Common myeloid progenitor, CD34-positive (primary cell): ENCODE data around the gene CRADD.
"Not testable (repeated sequence)": the region's sequence is repeated elsewhere in the genome, so short reads cannot be mapped to it uniquely, and the experiment has no call there.

ENCODE experiments used
- CTCF ChIA-PET: fragments of 350-600 bp; sonication (Branson Sonifier 250); formaldehyde crosslinking; loops from one replicate; lab custom pipeline; 2021; ENCODE audit warnings: antibody characterized with exemption; lab: Charles Lee
- POLR2A ChIA-PET: fragments of 350-600 bp; sonication (Branson Sonifier 250); formaldehyde crosslinking; loops from one replicate; lab custom pipeline; 2021; ENCODE audit warnings: antibody characterized with exemption; lab: Charles Lee
- DNase-seq, 3 donors: peaks; one replicate each; pipeline versions ENCODE4 v3.0.0 to v3.0.0-alpha.2; 2013
- H3K27ac ChIP-seq, 2 experiments: 1 replicate in 1 of 2; 2 replicates in 1 of 2; pipeline ENCODE4 v1.7.0; 2013; ENCODE audit warnings: inconsistent platforms in 2 of 2, low read length in 2 of 2, mild to moderate bottlenecking in 2 of 2, low read depth in 1 of 2, moderate library complexity in 1 of 2; ENCODE audit not compliant: severe bottlenecking in 2 of 2, insufficient read depth in 1 of 2, poor library complexity in 1 of 2
- H3K27me3 ChIP-seq, 5 experiments: replicated peaks in 2 of 5; 1 replicate in 3 of 5; 2 replicates in 2 of 5; pipeline versions ENCODE4 v1.6.1 to v1.7.0; 2013; ENCODE audit warnings: low read length in 4 of 5, mild to moderate bottlenecking in 2 of 5, moderate library complexity in 2 of 5, inconsistent platforms in 1 of 5; ENCODE audit not compliant: insufficient read depth in 5 of 5, control insufficient read depth in 4 of 5
- H3K36me3 ChIP-seq, 4 experiments: 1 replicate in 2 of 4; 2 replicates in 2 of 4; pipeline versions ENCODE4 v1.6.1 to v1.7.0; 2013; ENCODE audit warnings: low read length in 3 of 4, control low read depth in 1 of 4, mild to moderate bottlenecking in 1 of 4; ENCODE audit not compliant: control insufficient read depth in 4 of 4, insufficient read depth in 4 of 4
- H3K4me1 ChIP-seq, 4 experiments: 1 replicate in 3 of 4; 2 replicates in 1 of 4; pipeline versions ENCODE4 v1.6.1 to v1.7.1; 2013; ENCODE audit warnings: low read length in 3 of 4, mild to moderate bottlenecking in 3 of 4, control low read depth in 1 of 4, inconsistent platforms in 1 of 4, moderate library complexity in 1 of 4; ENCODE audit not compliant: control insufficient read depth in 4 of 4, insufficient read depth in 4 of 4; ENCODE audit errors: control extremely low read depth in 1 of 4
- H3K4me3 ChIP-seq, 7 experiments: 1 replicate in 4 of 7; 2 replicates in 3 of 7; pipeline versions ENCODE4 v1.5.1 to v1.7.0; 2013; ENCODE audit warnings: mild to moderate bottlenecking in 7 of 7, low read length in 6 of 7, moderate library complexity in 6 of 7, inconsistent platforms in 2 of 7, low read depth in 2 of 7, control low read depth in 1 of 7; ENCODE audit not compliant: insufficient read depth in 4 of 7, control insufficient read depth in 1 of 7; ENCODE audit errors: extremely low read depth in 1 of 7
- H3K9me3 ChIP-seq, 5 experiments: 1 replicate in 4 of 5; 2 replicates in 1 of 5; pipeline versions ENCODE4 v1.6.1 to v1.7.1; 2013; ENCODE audit warnings: low read length in 4 of 5, mild to moderate bottlenecking in 2 of 5, inconsistent platforms in 1 of 5, low read depth in 1 of 5, moderate library complexity in 1 of 5; ENCODE audit not compliant: control insufficient read depth in 4 of 5, insufficient read depth in 2 of 5; ENCODE audit errors: control extremely low read depth in 1 of 5
- whole genome bisulfite sequencing: methylation state at CpG from one replicate; pipeline ENCODE4 v1.1.5; 2013; ENCODE audit not compliant: insufficient coverage; 5-methylcytosine and 5-hydroxymethylcytosine counted together

CRADD gene

DNA sequence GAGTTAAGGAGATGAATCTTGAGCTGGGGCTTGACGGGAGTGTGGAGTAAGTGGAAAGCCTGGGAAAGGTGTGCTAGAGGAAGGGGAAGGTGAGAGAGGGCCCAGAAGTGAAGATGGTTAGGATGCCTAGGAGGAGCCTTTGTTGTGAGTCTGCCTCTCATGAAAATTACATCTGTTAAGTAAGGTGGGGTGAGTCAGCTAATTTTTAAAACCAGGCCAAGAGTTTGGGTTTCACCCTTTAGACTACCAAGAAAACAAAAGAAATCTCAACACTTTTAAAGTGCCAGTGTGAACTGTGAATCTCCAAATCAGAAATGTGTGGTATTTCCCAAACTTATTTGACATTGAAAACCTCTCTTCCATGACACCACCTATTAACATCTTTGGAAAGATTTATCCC, 185.2 kb downstream of the CRADD start:
- no peak for DNase-seq
- H3K27me3 ChIP-seq: no peaks in the 10 kb centered on the region
- H3K27ac ChIP-seq: no peak overlapping the region
- 93% methylated on average over 1 of the region's 1 CpG for WGBS
- peaks cover 6 to 26% (median 8%) of the 10 kb centered on the region in 5 experiments for H3K9me3 ChIP-seq
- POLR2A ChIA-PET: no interaction called here
- H3K4me3 ChIP-seq: no peak overlapping the region
- CTCF ChIA-PET: interaction anchor here (1.4 to 1.7 kb wide), 2 partner anchors 16 to 240 kb away, joined by 4 read pairs; no protein-coding TSS in a partner anchor
- H3K36me3 ChIP-seq: no peaks in the 10 kb centered on the region
- H3K4me1 ChIP-seq: no peaks in the 10 kb centered on the region

DNA sequence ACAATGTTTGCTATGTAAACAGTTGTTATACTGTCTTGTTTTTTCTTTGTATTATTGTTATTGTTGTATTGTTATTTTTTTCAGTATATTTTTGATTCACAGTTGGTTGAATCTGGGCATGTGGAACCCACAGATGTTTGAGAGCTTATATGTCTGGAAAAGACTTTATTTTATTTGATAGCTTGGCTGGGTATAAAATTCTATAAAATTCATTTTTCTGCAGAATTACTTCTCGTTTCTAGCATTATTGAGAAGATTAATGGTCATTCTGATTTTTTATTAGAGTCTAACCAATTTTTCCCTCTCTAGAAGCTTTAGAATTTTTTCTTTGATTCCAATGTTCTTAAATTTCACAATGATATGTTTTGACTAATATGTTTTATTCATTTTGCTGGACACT, 188.6 kb downstream of the CRADD start:
- POLR2A ChIA-PET: no interaction called here
- CTCF ChIA-PET: no interaction called here
- no peak overlapping the region for H3K4me3 ChIP-seq
- H3K27ac ChIP-seq: no peak overlapping the region
- H3K36me3 ChIP-seq: no peaks in the 10 kb centered on the region
- no peak for DNase-seq
- H3K9me3 ChIP-seq: peaks cover 13 to 49% (median 17%) of the 10 kb centered on the region in 5 experiments
- H3K27me3 ChIP-seq: no peaks in the 10 kb centered on the region
- no peaks in the 10 kb centered on the region for H3K4me1 ChIP-seq
- no CpG with 5 or more reads among the region's 1 CpG for WGBS

DNA sequence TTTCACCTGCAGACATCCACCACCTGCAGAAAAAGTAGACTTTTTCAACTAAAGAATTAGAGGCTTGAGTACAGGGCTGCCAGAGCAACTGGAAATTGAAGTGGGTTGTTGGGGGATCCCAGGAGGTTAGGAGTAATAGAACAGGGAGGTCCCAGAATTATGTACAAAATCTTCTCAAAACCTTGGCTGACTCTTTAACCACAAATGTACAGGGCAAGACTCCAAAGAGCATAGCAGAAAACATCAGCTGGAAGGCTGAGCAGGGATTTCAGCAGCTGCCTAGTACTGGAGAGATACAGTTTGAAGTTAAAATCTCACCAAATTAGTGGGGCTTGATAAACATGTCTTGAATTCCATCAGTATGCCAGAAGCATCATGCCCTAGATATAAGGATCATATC, 191.6 kb downstream of the CRADD start:
- Histone ChIP-seq H3K36me3 (no peaks in the 10 kb centered on the region), H3K27ac (no peak overlapping the region), H3K4me1 (no peaks in the 10 kb centered on the region), H3K27me3 (no peaks in the 10 kb centered on the region), H3K4me3 (no peak overlapping the region), H3K9me3 (peaks cover 13 to 63% (median 22%) of the 10 kb centered on the region in 5 experiments)
- ChIA-PET POLR2A (no interaction called here), CTCF (interaction anchor here (0.6 kb wide), 1 partner anchor 29 kb away, joined by 3 read pairs; no protein-coding TSS in a partner anchor)
- no peak for DNase-seq

DNA sequence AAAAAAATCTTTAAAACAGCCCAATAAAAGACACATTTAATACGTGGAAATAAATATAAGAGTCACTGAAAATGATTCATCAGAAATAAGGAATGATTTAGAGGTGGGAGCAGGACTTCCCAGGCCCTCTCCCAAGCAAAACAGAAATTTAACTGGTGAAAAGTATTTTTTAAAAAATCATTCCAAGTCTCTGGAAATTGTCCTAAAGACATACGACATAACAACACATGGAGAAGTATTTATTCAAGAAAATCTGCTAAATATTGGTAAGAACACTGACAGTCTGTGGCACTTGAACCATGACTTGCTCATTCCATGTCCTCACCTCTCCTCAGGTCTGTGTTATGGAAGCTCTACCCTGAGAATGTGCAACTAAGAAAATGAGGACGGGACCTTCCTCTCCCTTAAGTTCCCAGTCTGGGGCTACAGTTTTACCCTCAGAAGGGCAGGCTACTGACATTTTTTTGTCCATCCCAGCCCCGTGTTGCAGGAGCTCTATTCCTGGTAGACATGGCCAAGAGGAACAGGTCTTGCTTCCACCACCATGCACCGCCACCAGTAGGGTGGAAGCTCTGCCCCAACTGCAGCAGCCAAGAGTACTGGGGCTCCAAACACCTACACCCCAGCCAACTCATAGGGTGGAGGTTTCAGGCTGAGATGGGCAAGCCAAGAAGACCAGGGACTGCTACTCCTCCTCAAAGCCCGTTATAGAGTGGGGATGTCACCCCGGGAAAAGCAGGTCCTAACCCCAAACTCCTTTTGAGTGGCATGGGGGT, 193.0 kb downstream of the CRADD start:
- WGBS: 100% methylated on average over 2 of the region's 7 CpGs
- no peak overlapping the region for H3K27ac ChIP-seq
- DNase-seq: no peak
- CTCF ChIA-PET: no interaction called here
- no peaks in the 10 kb centered on the region for H3K4me1 ChIP-seq
- H3K36me3 ChIP-seq: no peaks in the 10 kb centered on the region
- H3K4me3 ChIP-seq: no peak overlapping the region
- peaks cover 13 to 59% (median 18%) of the 10 kb centered on the region in 5 experiments for H3K9me3 ChIP-seq
- POLR2A ChIA-PET: no interaction called here
- H3K27me3 ChIP-seq: no peaks in the 10 kb centered on the region

DNA sequence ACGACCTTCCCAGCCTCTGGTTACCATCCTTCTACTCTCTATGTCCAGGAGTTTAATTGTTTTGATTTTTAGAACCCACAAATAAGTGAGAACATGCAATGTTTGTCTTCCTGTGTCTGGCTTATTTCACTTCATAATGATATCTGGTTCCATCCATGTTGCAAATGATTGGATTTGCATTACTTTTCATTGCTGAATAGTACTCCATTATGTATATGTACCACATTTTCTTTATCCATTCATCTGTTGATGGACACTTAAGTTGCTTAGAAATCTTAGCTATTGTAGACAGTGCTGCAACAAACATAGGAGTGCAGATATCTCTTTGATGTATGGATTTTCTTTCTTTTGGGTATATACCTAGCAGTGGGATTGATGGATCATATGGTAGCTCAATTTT, 194.4 kb downstream of the CRADD start:
- H3K27ac ChIP-seq, POLR2A ChIA-PET, H3K27me3 ChIP-seq, H3K36me3 ChIP-seq, H3K4me1 ChIP-seq, DNase-seq, H3K4me3 ChIP-seq, CTCF ChIA-PET: not testable (repeated sequence)
- WGBS: no CpG with 5 or more reads among the region's 1 CpG
- peaks cover 14 to 55% (median 14%) of the 10 kb centered on the region in 5 experiments for H3K9me3 ChIP-seq

DNA sequence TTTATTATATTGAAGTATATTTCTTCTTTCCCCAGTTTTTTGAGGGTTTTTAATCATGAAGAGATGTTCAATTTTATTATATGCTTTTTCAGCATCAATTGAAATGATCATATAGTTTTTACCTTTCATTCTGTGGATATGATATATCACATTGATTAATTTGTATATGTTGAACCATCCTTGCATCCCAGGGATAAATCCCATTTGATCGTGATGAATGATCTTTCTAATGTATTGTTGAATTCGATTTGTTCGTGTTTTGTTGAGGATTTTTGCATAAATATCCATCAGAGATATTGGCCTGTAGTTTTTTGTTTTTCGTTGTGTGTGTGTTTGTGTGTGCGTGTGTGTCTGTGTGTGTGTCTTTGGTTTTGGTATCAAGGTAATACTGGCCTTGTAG, 196.4 kb downstream of the CRADD start:
- POLR2A ChIA-PET: no interaction called here
- peaks cover 8 to 50% (median 16%) of the 10 kb centered on the region in 5 experiments for H3K9me3 ChIP-seq
- H3K27ac ChIP-seq: no peak overlapping the region
- H3K4me3 ChIP-seq: no peak overlapping the region
- WGBS: 100% methylated on average over 4 of the region's 5 CpGs
- DNase-seq: no peak
- CTCF ChIA-PET: no interaction called here
- no peaks in the 10 kb centered on the region for H3K27me3 ChIP-seq
- no peaks in the 10 kb centered on the region for H3K36me3 ChIP-seq
- no peaks in the 10 kb centered on the region for H3K4me1 ChIP-seq

DNA sequence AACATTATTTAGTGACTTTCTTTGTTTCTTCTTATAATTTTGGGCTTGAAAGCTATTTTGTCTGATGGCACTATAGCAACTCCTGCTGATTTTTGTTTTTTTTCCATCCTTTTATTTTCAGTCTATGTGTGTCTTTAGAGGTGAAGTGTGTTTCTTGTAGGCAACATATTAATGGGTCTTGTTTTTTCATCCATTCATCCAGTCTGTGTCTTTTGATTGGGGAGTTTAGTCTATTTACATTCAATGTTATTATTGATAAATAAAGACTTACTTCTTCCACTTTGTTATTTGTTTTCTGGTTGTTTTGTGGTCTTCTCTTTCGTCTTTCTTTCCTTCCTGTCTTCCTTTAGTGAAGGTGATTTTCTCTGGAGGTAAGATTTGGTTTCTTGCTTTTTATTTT, 198.0 kb downstream of the CRADD start:
- peaks cover 4 to 38% (median 11%) of the 10 kb centered on the region in 5 experiments for H3K9me3 ChIP-seq
- no peaks in the 10 kb centered on the region for H3K4me1 ChIP-seq
- WGBS: no CpG with 5 or more reads among the region's 1 CpG
- DNase-seq: no peak
- H3K27me3 ChIP-seq: no peaks in the 10 kb centered on the region
- CTCF ChIA-PET: no interaction called here
- H3K4me3 ChIP-seq: no peak overlapping the region
- H3K36me3 ChIP-seq: no peaks in the 10 kb centered on the region
- POLR2A ChIA-PET: no interaction called here
- no peak overlapping the region for H3K27ac ChIP-seq
